Body of pancreas (tissue), 4 donors: ENCODE results near the gene GPR75. TPM values are rescaled to one million over a fixed set of nuclear protein-coding genes. Genes with fewer than 3 reads are reported as not detected.
"Not testable (repeated sequence)": the region's sequence is repeated elsewhere in the genome, so short reads cannot be mapped to it uniquely, and the experiment has no call there.

Experiments
- ATAC-seq: fragments of 150-250 bp; one replicate; pipeline ENCODE4 v1.9.1; 2016
- DNase-seq, 4 donors: peaks; one replicate each; pipeline ENCODE4 v3.0.0-alpha.2; 2019
- H3K27ac ChIP-seq, 4 donors: fragments of 200-600 bp; sonication (generic); 1 replicate in 3 of 4; 2 replicates in 1 of 4; pipeline versions ENCODE4 v1.5.1 to v1.6.1; 2016 to 2019; ENCODE audit warnings: mild to moderate bottlenecking in 1 of 4, mixed read lengths in 1 of 4, moderate library complexity in 1 of 4
- H3K27me3 ChIP-seq, 2 donors: fragments of 200-600 bp; sonication (generic); one replicate each; pipeline ENCODE4 v1.6.0; 2016; ENCODE audit warnings: mild to moderate bottlenecking in 1 of 2
- H3K36me3 ChIP-seq, 2 donors: fragments of 200-600 bp; sonication (generic); replicated peaks in 1 of 2; 2 replicates each; pipeline ENCODE4 v1.5.1; 2016; ENCODE audit warnings: low read depth in 2 of 2; ENCODE audit not compliant: insufficient read depth in 1 of 2
- H3K4me1 ChIP-seq: fragments of 200-600 bp; sonication (generic); one replicate; pipeline ENCODE4 v1.6.0; 2016
- H3K4me3 ChIP-seq, 2 donors: fragments of 200-600 bp; sonication (generic); 1 replicate in 1 of 2; 2 replicates in 1 of 2; pipeline ENCODE4 v1.5.1; 2016 to 2019
- H3K9me3 ChIP-seq, 3 donors: fragments of 200-600 bp; sonication (generic); 1 replicate in 2 of 3; 2 replicates in 1 of 3; pipeline ENCODE4 v1.5.1; 2016
- CTCF ChIP-seq, 7 experiments: fragments of 450-650 bp in 4 of 7; fragments of 200-600 bp in 3 of 7; sonication (generic) in 3 of 7; IDR thresholded peaks; one replicate each; pipeline ENCODE4 v1.5.1; 2016 to 2019; ENCODE audit warnings: antibody characterized with exemption in 7 of 7
- POLR2A ChIP-seq, 3 donors: fragments of 450-650 bp; IDR thresholded peaks; one replicate each; pipeline ENCODE4 v1.6.1; 2016; ENCODE audit warnings: antibody characterized with exemption in 3 of 3, mild to moderate bottlenecking in 2 of 3
- WGBS, 2 donors: methylation state at CpG; one replicate each; pipeline ENCODE4 v1.1.5; 2017; 5-methylcytosine and 5-hydroxymethylcytosine counted together
- intact Hi-C: fragments of 100-400 bp; cut with DNase I; formaldehyde crosslinking; loops from one replicate; pipeline ENCODE4 v1.15.1; 2023
- total RNA-seq, 2 donors: library from RNA; depleted of rRNA; stranded (reverse); fragments of >200 nt; gene quantifications; one replicate each; pipeline ENCODE4 v1.1.0, GENCODE V29; 2016

Gene GPR75
- total RNA-seq, 2 donors from 2014 or later, result 2.1 to 4.0 TPM

- peak overlapping the region in 3 of 4 donors; percentile 25 to 44 (median 33) for H3K27ac ChIP-seq
- H3K9me3 ChIP-seq, result no peaks in the 10 kb centered on the region
- no peaks in the 10 kb centered on the region for H3K27me3 ChIP-seq
- H3K36me3 ChIP-seq, result no peaks in the 10 kb centered on the region
- intact Hi-C loops, result no loop called here
- no peak overlapping the region for H3K4me3 ChIP-seq
- 39 to 46% methylated on average over 1 of the region's 1 CpG for WGBS, 2 donors
- peaks cover 14% of the 10 kb centered on the region for H3K4me1 ChIP-seq
- TF ChIP-seq POLR2A (IDR thresholded peaks at IDR 0.05) (no peak), CTCF (IDR thresholded peaks at IDR 0.05) (no peak)
- no peak for DNase-seq
- ATAC-seq, result no peak
Measured at GRCh38 chr2:53826030-53826410, 33.7 kb downstream of the GPR75 start.

- H3K9me3 ChIP-seq, H3K4me3 ChIP-seq, H3K27ac ChIP-seq, H3K27me3 ChIP-seq, ATAC-seq, DNase-seq, H3K36me3 ChIP-seq, intact Hi-C loops: not testable (repeated sequence)
- peaks cover 14% of the 10 kb centered on the region for H3K4me1 ChIP-seq
- 90% methylated on average over 9 of the region's 9 CpGs for WGBS, 2 donors
Measured at GRCh38 chr2:53823639-53824038, 36.1 kb downstream of the GPR75 start.

- no peak for DNase-seq
- TF ChIP-seq POLR2A (IDR thresholded peaks at IDR 0.05) (no peak), CTCF (IDR thresholded peaks at IDR 0.05) (no peak)
- no peak for ATAC-seq
- Histone ChIP-seq H3K36me3 (peaks cover 0 to 2% of the 10 kb centered on the region in 2 donors), H3K4me1 (peaks cover 10% of the 10 kb centered on the region), H3K9me3 (no peaks in the 10 kb centered on the region), H3K4me3 (no peak overlapping the region), H3K27ac (no peak overlapping the region), H3K27me3 (no peaks in the 10 kb centered on the region)
- intact Hi-C loops, result no loop called here
- WGBS, 2 donors, result 88 to 92% methylated on average over 6 of the region's 6 CpGs
Measured at GRCh38 chr2:53821810-53822209, 38.0 kb downstream of the GPR75 start.

GRCh38 chr2:53820711-53821110, 39.1 kb downstream of the GPR75 start:
- Histone ChIP-seq H3K27me3 (no peaks in the 10 kb centered on the region), H3K4me3 (no peak overlapping the region), H3K27ac (no peak overlapping the region), H3K4me1 (peaks cover 1% of the 10 kb centered on the region), H3K9me3 (no peaks in the 10 kb centered on the region), H3K36me3 (peaks cover 0 to 5% of the 10 kb centered on the region in 2 donors)
- ATAC-seq (no peak), DNase-seq (no peak)
- intact Hi-C loops, result no loop called here
- TF ChIP-seq CTCF (IDR thresholded peaks at IDR 0.05) (no peak), POLR2A (IDR thresholded peaks at IDR 0.05) (no peak)
- 87 to 91% methylated on average over 4 of the region's 4 CpGs for WGBS, 2 donors

GRCh38 chr2:53820048-53820447, 39.7 kb downstream of the GPR75 start:
- DNase-seq (no peak), ATAC-seq (no peak)
- Histone ChIP-seq H3K4me3 (no peak overlapping the region), H3K27ac (no peak overlapping the region), H3K9me3 (no peaks in the 10 kb centered on the region), H3K4me1 (no peaks in the 10 kb centered on the region), H3K36me3 (peaks cover 0 to 5% of the 10 kb centered on the region in 2 donors), H3K27me3 (no peaks in the 10 kb centered on the region)
- intact Hi-C loops, result no loop called here
- WGBS, 2 donors, result 87 to 92% methylated on average over 9 of the region's 9 CpGs
- no peak for TF ChIP-seq CTCF (IDR thresholded peaks at IDR 0.05)
- no peak for TF ChIP-seq POLR2A (IDR thresholded peaks at IDR 0.05)
